Measurements from ENCODE around the gene LMO7. TPM values are rescaled to one million over a fixed set of nuclear protein-coding genes. Genes with fewer than 3 reads are reported as not detected.

The LMO7 gene
- total and polyA plus RNA-seq, 2 of the 13 experiments (the other 11 are each of a cell fraction or from before 2014, with no cell fraction given) = 34.0 to 121 TPM

DNA sequence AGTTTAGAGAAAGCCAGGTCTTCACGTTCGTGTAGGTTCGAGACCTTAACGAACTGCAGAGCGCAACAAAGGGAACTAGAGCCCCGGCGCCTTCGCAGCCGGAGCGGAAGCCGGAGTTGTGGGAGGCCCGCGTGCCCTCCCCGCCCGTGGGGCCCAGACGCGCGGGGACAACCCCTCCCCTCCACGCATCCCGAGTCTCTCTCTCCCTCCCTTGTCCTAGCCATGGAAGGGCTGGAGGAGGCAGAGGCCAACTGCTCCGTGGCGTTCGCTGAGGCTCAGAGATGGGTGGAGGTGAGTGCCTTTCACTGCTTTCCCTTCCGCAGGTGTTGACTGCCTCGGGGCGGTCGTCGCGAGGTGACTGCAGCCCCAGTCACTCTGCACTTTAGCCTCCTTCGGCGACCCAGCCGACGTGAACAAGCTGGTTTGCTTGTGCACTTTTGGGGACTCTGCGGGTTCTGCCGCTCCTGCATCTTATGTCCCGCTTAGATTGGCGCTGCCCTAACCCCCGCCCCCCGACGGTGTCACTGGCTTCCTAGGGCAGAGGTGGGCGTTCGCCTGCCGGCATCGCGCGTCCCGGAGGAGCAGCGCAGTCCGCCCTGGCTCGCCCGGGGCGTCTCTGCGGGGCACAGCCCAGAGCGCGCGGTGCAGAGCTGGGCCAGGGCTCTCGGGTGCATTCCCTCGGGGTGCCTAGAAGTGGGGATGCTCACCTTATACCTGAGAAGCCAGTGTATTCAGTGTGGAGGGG, 478 bp downstream of the LMO7 start (continued):
- TF ChIP-seq ZNF142 (CRISPR knock-in tag; IDR thresholded peaks at IDR 0.05) (0 out of 2 replicates have a peak, but pooled peaks have one; percentile 7), ELK4 (CRISPR knock-in tag; IDR thresholded peaks at IDR 0.05; ENCODE audit: borderline replicate concordance) (no peak), SOX6 (IDR thresholded peaks at IDR 0.05) (no peak), SOX6 (CRISPR knock-in tag; IDR thresholded peaks at IDR 0.05) (peak; percentile 31; the same call in 1 of the 2 replicates), CENPBD1 (CRISPR knock-in tag; IDR thresholded peaks at IDR 0.05; ENCODE audit: borderline replicate concordance, low read depth) (no peak), ZMAT3 (CRISPR knock-in tag; conservative IDR thresholded peaks at IDR 0.05) (peak; percentile 56), TBP (CRISPR knock-in tag; IDR thresholded peaks at IDR 0.05) (no peak), ZFP36 (IDR thresholded peaks at IDR 0.05; ENCODE audit: borderline replicate concordance, low read depth, low read length, partially characterized antibody) (no peak), GABPA (IDR thresholded peaks at IDR 0.05; ENCODE audit: low read depth, low read length) (no peak), GABPA (CRISPR knock-in tag; IDR thresholded peaks at IDR 0.05; ENCODE audit: low read depth) (no peak), ISL2 (CRISPR knock-in tag; IDR thresholded peaks at IDR 0.05) (no peak), FOXO1 (CRISPR knock-in tag; IDR thresholded peaks at IDR 0.05) (no peak; the same call in 1 of the 2 replicates), ZFP62 (CRISPR knock-in tag; IDR thresholded peaks at IDR 0.05) (0 out of 2 replicates have a peak, but pooled peaks have one; percentile 33), MAFK (conservative IDR thresholded peaks at IDR 0.05 in 1 of 2, IDR thresholded peaks at IDR 0.05 in 1 of 2; ENCODE audit: low read length in 2 of 2) (no peak), ZMYM4 (CRISPR knock-in tag; IDR thresholded peaks at IDR 0.05) (no peak), IRF2 (CRISPR knock-in tag; IDR thresholded peaks at IDR 0.05) (0 out of 2 replicates have a peak, but pooled peaks have one; percentile 24), PCBP1 (IDR thresholded peaks at IDR 0.05; ENCODE audit: borderline replicate concordance, low read depth, low read length) (no peak), ZNF18 (CRISPR knock-in tag; IDR thresholded peaks at IDR 0.05; ENCODE audit: insufficient replicate concordance) (no peak), SRSF4 (IDR thresholded peaks at IDR 0.05; ENCODE audit: low read depth, low read length, poor library complexity, severe bottlenecking) (no peak), NFYB (CRISPR knock-in tag; IDR thresholded peaks at IDR 0.05) (no peak)
- TF ChIP-seq, protein P1, sequence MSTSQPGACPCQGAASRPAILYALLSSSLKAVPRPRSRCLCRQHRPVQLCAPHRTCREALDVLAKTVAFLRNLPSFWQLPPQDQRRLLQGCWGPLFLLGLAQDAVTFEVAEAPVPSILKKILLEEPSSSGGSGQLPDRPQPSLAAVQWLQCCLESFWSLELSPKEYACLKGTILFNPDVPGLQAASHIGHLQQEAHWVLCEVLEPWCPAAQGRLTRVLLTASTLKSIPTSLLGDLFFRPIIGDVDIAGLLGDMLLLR (CRISPR knock-in tag; IDR thresholded peaks at IDR 0.05) = no peak

Data from HepG2 (cell line).